Liver (tissue), 9 donors: ENCODE measurements around the gene ATP6V1G1. TPM values are rescaled to one million over a fixed set of nuclear protein-coding genes. Genes with fewer than 3 reads are reported as not detected.

Experiments
- DNase-seq: peaks from one replicate; pipeline ENCODE4 v3.0.0-alpha.2; 2017; ENCODE audit warnings: low spot score
- H3K27ac ChIP-seq, 2 donors: one replicate each; pipeline ENCODE4 v1.7.0; 2013; ENCODE audit warnings: inconsistent platforms in 2 of 2, low read length in 2 of 2, control low read depth in 1 of 2, low read depth in 1 of 2, mild to moderate bottlenecking in 1 of 2
- H3K27me3 ChIP-seq, 4 donors: one replicate each; pipeline versions ENCODE4 v1.6.1 to v1.7.0; 2013; ENCODE audit warnings: low read length in 3 of 4, inconsistent platforms in 1 of 4, mild to moderate bottlenecking in 1 of 4, moderate library complexity in 1 of 4; ENCODE audit not compliant: control insufficient read depth in 4 of 4, insufficient read depth in 4 of 4
- H3K36me3 ChIP-seq, 4 donors: one replicate each; pipeline versions ENCODE4 v1.6.1 to v1.7.0; 2013; ENCODE audit warnings: low read length in 3 of 4, mild to moderate bottlenecking in 3 of 4, low read depth in 1 of 4, moderate library complexity in 1 of 4; ENCODE audit not compliant: control insufficient read depth in 4 of 4, insufficient read depth in 3 of 4
- H3K4me1 ChIP-seq, 4 donors: one replicate each; pipeline versions ENCODE4 v1.6.1 to v1.7.0; 2013; ENCODE audit warnings: low read length in 3 of 4, mild to moderate bottlenecking in 3 of 4, moderate library complexity in 1 of 4; ENCODE audit not compliant: control insufficient read depth in 4 of 4, insufficient read depth in 4 of 4
- H3K4me3 ChIP-seq, 3 donors: one replicate each; pipeline versions ENCODE4 v1.6.1 to v1.7.0; 2013; ENCODE audit warnings: low read length in 3 of 3, control low read depth in 1 of 3, low read depth in 1 of 3, mild to moderate bottlenecking in 1 of 3
- H3K9ac ChIP-seq, 2 donors: one replicate each; pipeline ENCODE4 v1.7.0; 2013; ENCODE audit warnings: low read length in 2 of 2, mild to moderate bottlenecking in 2 of 2, moderate library complexity in 2 of 2, control low read depth in 1 of 2, low read depth in 1 of 2
- H3K9me3 ChIP-seq, 4 donors: one replicate each; pipeline versions ENCODE4 v1.6.1 to v1.7.0; 2013; ENCODE audit warnings: low read length in 3 of 4; ENCODE audit not compliant: control insufficient read depth in 4 of 4
- ATF3 ChIP-seq: IDR thresholded peaks from 2 replicates; pipeline ENCODE4 v1.6.1; 2016; ENCODE audit warnings: antibody characterized with exemption
- EGR1 ChIP-seq, 2 donors: IDR thresholded peaks; 2 replicates each; pipeline ENCODE4 v1.6.1; 2016 to 2018; ENCODE audit warnings: antibody characterized with exemption in 2 of 2, low read depth in 2 of 2
- FOXA1 ChIP-seq: IDR thresholded peaks from 2 replicates; pipeline ENCODE4 v1.6.1; 2016; ENCODE audit warnings: antibody characterized with exemption
- FOXA2 ChIP-seq: IDR thresholded peaks from 2 replicates; pipeline ENCODE4 v1.6.1; 2016; ENCODE audit warnings: antibody characterized with exemption
- GABPA ChIP-seq, 2 donors: IDR thresholded peaks in 1 of 2; conservative IDR thresholded peaks in 1 of 2; 2 replicates each; pipeline ENCODE4 v1.6.1; 2016; ENCODE audit warnings: antibody characterized with exemption in 2 of 2, mild to moderate bottlenecking in 1 of 2, moderate library complexity in 1 of 2
- JUND ChIP-seq, 2 donors: IDR thresholded peaks; 2 replicates each; pipeline ENCODE4 v1.6.1; 2016; ENCODE audit warnings: antibody characterized with exemption in 2 of 2
- MAX ChIP-seq: IDR thresholded peaks from 2 replicates; pipeline ENCODE4 v1.6.1; 2016; ENCODE audit warnings: antibody characterized with exemption
- NR2F2 ChIP-seq: IDR thresholded peaks from 2 replicates; pipeline ENCODE4 v1.6.1; 2016; ENCODE audit warnings: antibody characterized with exemption
- RAD21 ChIP-seq, 2 donors: IDR thresholded peaks; 2 replicates each; pipeline ENCODE4 v1.6.1; 2016; ENCODE audit warnings: antibody characterized with exemption in 2 of 2, mild to moderate bottlenecking in 2 of 2
- RXRA ChIP-seq, 2 donors: IDR thresholded peaks; 2 replicates each; pipeline ENCODE4 v1.6.1; 2017 to 2018; ENCODE audit warnings: antibody characterized with exemption in 2 of 2, mild to moderate bottlenecking in 1 of 2
- SP1 ChIP-seq: IDR thresholded peaks from 2 replicates; pipeline ENCODE4 v1.6.1; 2018; ENCODE audit warnings: antibody characterized with exemption, mild to moderate bottlenecking
- TAF1 ChIP-seq: conservative IDR thresholded peaks from 2 replicates; pipeline ENCODE4 v1.6.1; 2016; ENCODE audit warnings: antibody characterized with exemption, mild to moderate bottlenecking
- YY1 ChIP-seq: IDR thresholded peaks from 2 replicates; pipeline ENCODE4 v1.6.1; 2016; ENCODE audit warnings: antibody characterized with exemption, mild to moderate bottlenecking
- ZBTB33 ChIP-seq: IDR thresholded peaks from 2 replicates; pipeline ENCODE4 v1.6.1; 2016; ENCODE audit warnings: antibody characterized with exemption
- WGBS: extraction: QIAGEN DNeasy Blood & Tissue Kit; methylation state at CpG from one replicate; pipeline ENCODE4 v1.1.7; 2013; 5-methylcytosine and 5-hydroxymethylcytosine counted together
- polyA plus RNA-seq, 2 donors: library from polyadenylated mRNA; stranded (reverse) in 1 of 2; unstranded in 1 of 2; fragments of 200-250 nt in 1 of 2; fragments of >200 nt in 1 of 2; fragmentation: Nextera tagmentation in 1 of 2; extraction: Ambion mirVana in 1 of 2; gene quantifications; one replicate each; pipeline versions ENCODE4 v1.2.1 to v1.2.3, GENCODE V29; 2013 to 2015
- total RNA-seq, 2 donors: library from RNA; depleted of rRNA; stranded (reverse); fragments of >200 nt; gene quantifications; one replicate each; pipeline ENCODE4 v1.2.3, GENCODE V29; 2014
- TF ChIP-seq, protein P1 (sequence below): IDR thresholded peaks from 2 replicates; pipeline ENCODE4 v1.6.1; 2016; ENCODE audit warnings: antibody characterized with exemption, mild to moderate bottlenecking
- TF ChIP-seq, protein P2 (sequence below): fragments of 150-350 bp; IDR thresholded peaks from 2 replicates; pipeline ENCODE4 v1.5.1; 2017; ENCODE audit warnings: improper control_type of control experiment, low read depth, low read length; ENCODE audit not compliant: missing input control
- donor health status: healthy.
- donor health status: healthy.
- donor health status: healthy.
- donor health status: healthy.
- donor health status: healthy.

Gene ATP6V1G1
- total and polyA plus RNA-seq, 4 donors = 41.4 to 152 (median 75.7) TPM

DNA sequence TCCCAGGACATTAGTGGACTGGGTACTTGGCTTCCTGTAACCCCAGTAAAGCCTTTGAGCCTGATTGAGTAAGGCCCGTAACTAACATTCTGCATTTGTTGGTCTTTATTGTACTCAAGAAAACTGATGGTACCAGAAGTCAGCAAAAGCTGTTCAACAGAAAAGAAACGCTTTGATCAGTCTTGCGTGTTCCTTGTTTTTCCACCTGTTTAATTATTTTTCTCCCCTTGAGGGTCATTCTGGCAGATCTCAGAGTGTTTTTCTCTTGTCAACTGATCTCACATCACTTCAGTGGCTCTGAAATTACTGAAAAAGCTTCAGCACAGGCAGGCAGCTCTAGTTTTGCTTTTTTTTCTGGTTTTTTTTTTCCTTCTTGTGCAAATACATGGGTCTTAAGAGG, 17.4 kb downstream of the ATP6V1G1 start:
- Histone ChIP-seq H3K4me1 (peaks cover 3 to 28% (median 9%) of the 10 kb centered on the region in 4 donors), H3K27me3 (no peaks in the 10 kb centered on the region), H3K4me3 (no peak overlapping the region), H3K27ac (no peak overlapping the region), H3K9ac (no peak overlapping the region), H3K9me3 (no peaks in the 10 kb centered on the region), H3K36me3 (peaks cover 0 to 4% (median 0%) of the 10 kb centered on the region in 4 donors)
- TF ChIP-seq, protein P1, sequence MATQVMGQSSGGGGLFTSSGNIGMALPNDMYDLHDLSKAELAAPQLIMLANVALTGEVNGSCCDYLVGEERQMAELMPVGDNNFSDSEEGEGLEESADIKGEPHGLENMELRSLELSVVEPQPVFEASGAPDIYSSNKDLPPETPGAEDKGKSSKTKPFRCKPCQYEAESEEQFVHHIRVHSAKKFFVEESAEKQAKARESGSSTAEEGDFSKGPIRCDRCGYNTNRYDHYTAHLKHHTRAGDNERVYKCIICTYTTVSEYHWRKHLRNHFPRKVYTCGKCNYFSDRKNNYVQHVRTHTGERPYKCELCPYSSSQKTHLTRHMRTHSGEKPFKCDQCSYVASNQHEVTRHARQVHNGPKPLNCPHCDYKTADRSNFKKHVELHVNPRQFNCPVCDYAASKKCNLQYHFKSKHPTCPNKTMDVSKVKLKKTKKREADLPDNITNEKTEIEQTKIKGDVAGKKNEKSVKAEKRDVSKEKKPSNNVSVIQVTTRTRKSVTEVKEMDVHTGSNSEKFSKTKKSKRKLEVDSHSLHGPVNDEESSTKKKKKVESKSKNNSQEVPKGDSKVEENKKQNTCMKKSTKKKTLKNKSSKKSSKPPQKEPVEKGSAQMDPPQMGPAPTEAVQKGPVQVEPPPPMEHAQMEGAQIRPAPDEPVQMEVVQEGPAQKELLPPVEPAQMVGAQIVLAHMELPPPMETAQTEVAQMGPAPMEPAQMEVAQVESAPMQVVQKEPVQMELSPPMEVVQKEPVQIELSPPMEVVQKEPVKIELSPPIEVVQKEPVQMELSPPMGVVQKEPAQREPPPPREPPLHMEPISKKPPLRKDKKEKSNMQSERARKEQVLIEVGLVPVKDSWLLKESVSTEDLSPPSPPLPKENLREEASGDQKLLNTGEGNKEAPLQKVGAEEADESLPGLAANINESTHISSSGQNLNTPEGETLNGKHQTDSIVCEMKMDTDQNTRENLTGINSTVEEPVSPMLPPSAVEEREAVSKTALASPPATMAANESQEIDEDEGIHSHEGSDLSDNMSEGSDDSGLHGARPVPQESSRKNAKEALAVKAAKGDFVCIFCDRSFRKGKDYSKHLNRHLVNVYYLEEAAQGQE = no peak
- TF ChIP-seq EGR1 (IDR thresholded peaks at IDR 0.05; ENCODE audit: low read depth in 2 of 2) (no peak), RAD21 (IDR thresholded peaks at IDR 0.05) (no peak), GABPA (IDR thresholded peaks at IDR 0.05 in 1 of 2, conservative IDR thresholded peaks at IDR 0.05 in 1 of 2) (no peak), FOXA2 (no peak), NR2F2 (no peak), ATF3 (no peak), SP1 (no peak), RXRA (IDR thresholded peaks at IDR 0.05) (no peak), MAX (no peak), FOXA1 (no peak), YY1 (no peak), JUND (IDR thresholded peaks at IDR 0.05) (no peak), ZBTB33 (no peak)
- TF ChIP-seq, protein P2, sequence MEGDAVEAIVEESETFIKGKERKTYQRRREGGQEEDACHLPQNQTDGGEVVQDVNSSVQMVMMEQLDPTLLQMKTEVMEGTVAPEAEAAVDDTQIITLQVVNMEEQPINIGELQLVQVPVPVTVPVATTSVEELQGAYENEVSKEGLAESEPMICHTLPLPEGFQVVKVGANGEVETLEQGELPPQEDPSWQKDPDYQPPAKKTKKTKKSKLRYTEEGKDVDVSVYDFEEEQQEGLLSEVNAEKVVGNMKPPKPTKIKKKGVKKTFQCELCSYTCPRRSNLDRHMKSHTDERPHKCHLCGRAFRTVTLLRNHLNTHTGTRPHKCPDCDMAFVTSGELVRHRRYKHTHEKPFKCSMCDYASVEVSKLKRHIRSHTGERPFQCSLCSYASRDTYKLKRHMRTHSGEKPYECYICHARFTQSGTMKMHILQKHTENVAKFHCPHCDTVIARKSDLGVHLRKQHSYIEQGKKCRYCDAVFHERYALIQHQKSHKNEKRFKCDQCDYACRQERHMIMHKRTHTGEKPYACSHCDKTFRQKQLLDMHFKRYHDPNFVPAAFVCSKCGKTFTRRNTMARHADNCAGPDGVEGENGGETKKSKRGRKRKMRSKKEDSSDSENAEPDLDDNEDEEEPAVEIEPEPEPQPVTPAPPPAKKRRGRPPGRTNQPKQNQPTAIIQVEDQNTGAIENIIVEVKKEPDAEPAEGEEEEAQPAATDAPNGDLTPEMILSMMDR = no peak
- 97% methylated on average over 3 of the region's 3 CpGs for WGBS
- DNase-seq = no peak

DNA sequence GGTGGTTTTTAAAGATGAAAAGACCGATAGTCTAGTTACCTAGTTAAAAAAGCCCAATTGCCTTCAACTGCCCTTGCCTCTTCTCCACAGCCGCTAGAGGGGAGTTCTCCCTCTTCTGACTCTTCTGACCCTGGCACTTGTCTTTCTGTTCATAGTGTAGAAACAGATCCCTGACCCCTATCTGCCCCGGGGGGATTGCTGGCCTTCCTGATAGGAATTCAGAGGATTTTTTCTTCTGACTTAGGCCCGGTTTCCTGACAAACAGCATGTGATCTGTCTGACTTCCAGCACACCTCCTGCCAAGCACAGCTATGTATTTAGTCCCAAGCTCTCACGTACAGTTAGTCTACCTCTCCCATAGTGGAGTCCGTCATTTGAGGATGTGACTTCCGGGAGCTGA, 18.5 kb downstream of the ATP6V1G1 start:
- Histone ChIP-seq H3K27me3 (no peaks in the 10 kb centered on the region), H3K9ac (peak overlapping the region in 1 of 2 donors; percentile 20), H3K36me3 (no peaks in the 10 kb centered on the region), H3K27ac (peak overlapping the region; percentile 56 to 82), H3K4me3 (no peak overlapping the region), H3K4me1 (peaks cover 3 to 32% (median 10%) of the 10 kb centered on the region in 4 donors), H3K9me3 (no peaks in the 10 kb centered on the region)
- DNase-seq = no peak
- 60% methylated on average over 7 of the region's 7 CpGs for WGBS
- TF ChIP-seq MAX = no peak
- TF ChIP-seq SP1 = no peak
- no peak for TF ChIP-seq ATF3
- no peak for TF ChIP-seq TAF1
- TF ChIP-seq JUND (IDR thresholded peaks at IDR 0.05) = no peak
- no peak for TF ChIP-seq EGR1 (IDR thresholded peaks at IDR 0.05; ENCODE audit: low read depth in 2 of 2)
- TF ChIP-seq, protein P1 = no peak
- TF ChIP-seq YY1 = no peak
